ENCODE data around the gene PAFAH1B2.

DNA sequence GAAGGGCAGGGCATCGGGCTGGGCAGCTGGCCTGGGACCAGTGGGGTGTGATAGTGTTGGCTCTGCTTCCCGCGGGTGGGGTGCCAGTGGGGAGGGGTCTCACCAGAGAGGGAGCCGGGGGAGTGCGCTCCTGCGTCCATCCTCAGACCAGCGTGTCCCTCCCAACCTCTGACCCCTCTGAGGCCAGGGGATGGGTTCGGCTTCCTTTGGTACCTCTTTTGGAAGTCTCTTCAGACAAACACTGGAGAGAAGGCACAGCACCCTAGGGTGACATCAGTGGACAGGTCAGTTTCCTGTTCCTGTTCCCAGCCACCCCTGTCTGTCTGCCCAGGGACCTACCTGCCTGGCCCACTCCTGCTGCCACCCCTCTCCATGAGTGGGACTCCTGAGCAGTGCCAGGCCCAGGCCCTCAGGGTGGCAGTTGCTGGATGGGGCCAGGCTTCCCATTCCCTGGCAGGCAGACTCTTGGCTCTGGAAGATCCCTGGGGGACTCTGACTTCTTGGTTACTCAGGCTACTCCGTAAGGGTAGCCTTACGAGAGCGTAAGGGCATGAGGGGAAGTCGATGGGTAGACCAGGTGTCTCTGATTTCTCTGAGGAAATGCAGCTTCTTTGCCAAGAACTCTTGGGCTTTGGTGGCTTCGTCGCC, 57.7 kb downstream of the PAFAH1B2 start:
- no peak for TF ChIP-seq EP300 (IDR thresholded peaks at IDR 0.05)
- TF ChIP-seq, protein P1, sequence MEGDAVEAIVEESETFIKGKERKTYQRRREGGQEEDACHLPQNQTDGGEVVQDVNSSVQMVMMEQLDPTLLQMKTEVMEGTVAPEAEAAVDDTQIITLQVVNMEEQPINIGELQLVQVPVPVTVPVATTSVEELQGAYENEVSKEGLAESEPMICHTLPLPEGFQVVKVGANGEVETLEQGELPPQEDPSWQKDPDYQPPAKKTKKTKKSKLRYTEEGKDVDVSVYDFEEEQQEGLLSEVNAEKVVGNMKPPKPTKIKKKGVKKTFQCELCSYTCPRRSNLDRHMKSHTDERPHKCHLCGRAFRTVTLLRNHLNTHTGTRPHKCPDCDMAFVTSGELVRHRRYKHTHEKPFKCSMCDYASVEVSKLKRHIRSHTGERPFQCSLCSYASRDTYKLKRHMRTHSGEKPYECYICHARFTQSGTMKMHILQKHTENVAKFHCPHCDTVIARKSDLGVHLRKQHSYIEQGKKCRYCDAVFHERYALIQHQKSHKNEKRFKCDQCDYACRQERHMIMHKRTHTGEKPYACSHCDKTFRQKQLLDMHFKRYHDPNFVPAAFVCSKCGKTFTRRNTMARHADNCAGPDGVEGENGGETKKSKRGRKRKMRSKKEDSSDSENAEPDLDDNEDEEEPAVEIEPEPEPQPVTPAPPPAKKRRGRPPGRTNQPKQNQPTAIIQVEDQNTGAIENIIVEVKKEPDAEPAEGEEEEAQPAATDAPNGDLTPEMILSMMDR (IDR thresholded peaks at IDR 0.05) = no peak
